H9 (cell line): ENCODE results near the gene CCS. TPM values are rescaled to one million over a fixed set of nuclear protein-coding genes. Genes with fewer than 3 reads are reported as not detected.

Source experiments
- DNase-seq: peaks from one replicate; pipeline ENCODE4 v3.0.0-alpha.2; 2017
- H2AFZ ChIP-seq: one replicate; pipeline ENCODE4 v1.6.1; 2013; ENCODE audit warnings: mild to moderate bottlenecking, low read length, control low read depth, moderate library complexity
- H2AK5ac ChIP-seq: 2 replicates; pipeline ENCODE4 v1.6.1; 2013; ENCODE audit warnings: low read length, control low read depth, mixed read lengths; ENCODE audit not compliant: insufficient read length
- H2BK120ac ChIP-seq: one replicate; pipeline ENCODE4 v1.6.1; 2013; ENCODE audit warnings: low read depth, mild to moderate bottlenecking, low read length, control low read depth, inconsistent platforms; ENCODE audit not compliant: poor library complexity, severe bottlenecking
- H2BK12ac ChIP-seq: 2 replicates; pipeline ENCODE4 v1.6.1; 2013; ENCODE audit warnings: low read length, control low read depth, mixed read lengths, low read depth; ENCODE audit not compliant: insufficient read length
- H2BK15ac ChIP-seq: 2 replicates; pipeline ENCODE4 v1.6.1; 2013; ENCODE audit warnings: low read depth, low read length, control low read depth
- H2BK20ac ChIP-seq: one replicate; pipeline ENCODE4 v1.6.1; 2013; ENCODE audit warnings: low read depth, mild to moderate bottlenecking, low read length, control low read depth, inconsistent platforms; ENCODE audit not compliant: poor library complexity, severe bottlenecking
- H2BK5ac ChIP-seq: 2 replicates; pipeline ENCODE4 v1.6.1; 2013; ENCODE audit warnings: low read length, control low read depth, mixed read lengths; ENCODE audit not compliant: insufficient read length
- H3K14ac ChIP-seq: 2 replicates; pipeline ENCODE4 v1.6.1; 2013; ENCODE audit warnings: low read length, control low read depth; ENCODE audit not compliant: insufficient read depth
- H3K18ac ChIP-seq: 2 replicates; pipeline ENCODE4 v1.6.1; 2013; ENCODE audit warnings: low read depth, mild to moderate bottlenecking, mixed read lengths, low read length, control low read depth; ENCODE audit not compliant: insufficient read length
- H3K23ac ChIP-seq: 2 replicates; pipeline ENCODE4 v1.6.1; 2013; ENCODE audit warnings: low read length, control low read depth, mixed read lengths, low read depth; ENCODE audit not compliant: insufficient read length
- H3K23me2 ChIP-seq: 2 replicates; pipeline ENCODE4 v1.6.1; 2013; ENCODE audit warnings: low read depth, mild to moderate bottlenecking, mixed read lengths, low read length, control low read depth; ENCODE audit not compliant: insufficient read length, poor library complexity, severe bottlenecking
- H3K27ac ChIP-seq: 2 replicates; pipeline ENCODE4 v1.5.1; 2013; ENCODE audit warnings: low read length, control low read depth, mixed read lengths, low read depth; ENCODE audit not compliant: insufficient read length
- H3K27me3 ChIP-seq: 2 replicates; pipeline ENCODE4 v1.6.1; 2013; ENCODE audit warnings: low read length, control low read depth, inconsistent platforms; ENCODE audit not compliant: insufficient read depth
- H3K4ac ChIP-seq: 2 replicates; pipeline ENCODE4 v1.6.1; 2013; ENCODE audit warnings: low read depth, mild to moderate bottlenecking, control low read depth, inconsistent platforms, low read length, moderate library complexity
- H3K4me1 ChIP-seq: 2 replicates; pipeline ENCODE4 v1.6.1; 2013; ENCODE audit warnings: low read length, control low read depth, inconsistent platforms; ENCODE audit not compliant: insufficient read depth
- H3K4me2 ChIP-seq: 2 replicates; pipeline ENCODE4 v1.6.1; 2013; ENCODE audit warnings: low read length, control low read depth, mixed read lengths; ENCODE audit not compliant: insufficient read length, insufficient read depth
- H3K56ac ChIP-seq: 2 replicates; pipeline ENCODE4 v1.6.1; 2013; ENCODE audit warnings: low read depth, mild to moderate bottlenecking, mixed read lengths, low read length, control low read depth; ENCODE audit not compliant: insufficient read length
- H3K79me1 ChIP-seq: 2 replicates; pipeline ENCODE4 v1.6.1; 2013; ENCODE audit warnings: low read depth, mild to moderate bottlenecking, moderate library complexity, low read length, control low read depth, inconsistent platforms; ENCODE audit not compliant: insufficient read depth, poor library complexity, severe bottlenecking
- H3K79me2 ChIP-seq: 2 replicates; pipeline ENCODE4 v1.6.1; 2013; ENCODE audit warnings: low read length, control low read depth, inconsistent platforms; ENCODE audit not compliant: insufficient read depth
- H3K9ac ChIP-seq: 2 replicates; pipeline ENCODE4 v1.6.1; 2013; ENCODE audit warnings: low read length, control low read depth, mixed read lengths; ENCODE audit not compliant: insufficient read length; ENCODE audit errors: extremely low read depth
- H3K9me3 ChIP-seq: one replicate; pipeline ENCODE4 v1.6.1; 2013; ENCODE audit warnings: low read depth, low read length, inconsistent platforms; ENCODE audit not compliant: control insufficient read depth
- H3T11ph ChIP-seq: one replicate; pipeline ENCODE4 v1.6.1; 2013; ENCODE audit warnings: mild to moderate bottlenecking, low read length, control low read depth, inconsistent platforms
- H4K20me1 ChIP-seq: one replicate; pipeline ENCODE4 v1.6.1; 2013; ENCODE audit not compliant: control insufficient read depth, insufficient read length, insufficient read depth
- H4K5ac ChIP-seq: 2 replicates; pipeline ENCODE4 v1.6.1; 2013; ENCODE audit warnings: low read depth, mild to moderate bottlenecking, mixed read lengths, low read length, control low read depth; ENCODE audit not compliant: insufficient read length
- H4K8ac ChIP-seq: replicated peaks from 2 replicates; pipeline ENCODE4 v1.6.1; 2013; ENCODE audit warnings: low read length, control low read depth, mixed read lengths, low read depth; ENCODE audit not compliant: insufficient read length
- H4K91ac ChIP-seq: 2 replicates; pipeline ENCODE4 v1.6.1; 2013; ENCODE audit warnings: low read depth, mild to moderate bottlenecking, moderate library complexity, mixed read lengths, low read length, control low read depth; ENCODE audit not compliant: insufficient read length
- H3K27ac Mint-ChIP-seq, 3 experiments: 2 replicates in 2 of 3; 3 replicates in 1 of 3; pipeline ENCODE4 v1.8.0; 2020 to 2021; ENCODE audit warnings: mixed read lengths in 3 of 3, mild to moderate bottlenecking in 1 of 3, moderate library complexity in 1 of 3
- H3K27me3 Mint-ChIP-seq: 2 replicates; pipeline ENCODE4 v1.8.0; 2021; ENCODE audit warnings: low read depth, mild to moderate bottlenecking, moderate library complexity, mixed read lengths
- H3K36me3 Mint-ChIP-seq, 3 experiments: 2 replicates in 2 of 3; 3 replicates in 1 of 3; pipeline ENCODE4 v1.8.0; 2020 to 2021; ENCODE audit warnings: low read depth in 3 of 3, mixed read lengths in 3 of 3; ENCODE audit not compliant: insufficient read depth in 1 of 3
- H3K4me1 Mint-ChIP-seq, 2 experiments: 2 replicates each; pipeline ENCODE4 v1.8.0; 2020; ENCODE audit warnings: mixed read lengths in 2 of 2
- H3K4me3 Mint-ChIP-seq, 2 experiments: 2 replicates in 1 of 2; 3 replicates in 1 of 2; pipeline ENCODE4 v1.8.0; 2020 to 2021; ENCODE audit warnings: mild to moderate bottlenecking in 2 of 2, mixed read lengths in 2 of 2, moderate library complexity in 1 of 2
- H3K9me3 Mint-ChIP-seq, 2 experiments: 2 replicates in 1 of 2; 3 replicates in 1 of 2; pipeline ENCODE4 v1.8.0; 2020; ENCODE audit warnings: mild to moderate bottlenecking in 2 of 2, mixed read lengths in 2 of 2, moderate library complexity in 1 of 2
- WGBS: extraction: QIAGEN DNeasy Blood & Tissue Kit; methylation state at CpG from one replicate; pipeline ENCODE4 v1.1.7; 2013; ENCODE audit warnings: missing lambda C conversion rate, low lambda C conversion rate, mixed read lengths; ENCODE audit not compliant: insufficient read length; ENCODE audit errors: extremely low coverage; 5-methylcytosine and 5-hydroxymethylcytosine counted together
- total RNA-seq: library from RNA; stranded (reverse); gene quantifications from 2 replicates; pipeline ENCODE4 v1.2.1, GENCODE V29; 2021
- TF ChIP-seq, protein P1 (sequence below): fragments of 200-600 bp; sonication (generic); conservative IDR thresholded peaks from 3 replicates; pipeline ENCODE4 v1.8.0; 2021; ENCODE audit warnings: antibody characterized with exemption, mild to moderate bottlenecking

Gene CCS
- total RNA-seq, 1 experiment from 2014 or later: 61.1 TPM

DNA sequence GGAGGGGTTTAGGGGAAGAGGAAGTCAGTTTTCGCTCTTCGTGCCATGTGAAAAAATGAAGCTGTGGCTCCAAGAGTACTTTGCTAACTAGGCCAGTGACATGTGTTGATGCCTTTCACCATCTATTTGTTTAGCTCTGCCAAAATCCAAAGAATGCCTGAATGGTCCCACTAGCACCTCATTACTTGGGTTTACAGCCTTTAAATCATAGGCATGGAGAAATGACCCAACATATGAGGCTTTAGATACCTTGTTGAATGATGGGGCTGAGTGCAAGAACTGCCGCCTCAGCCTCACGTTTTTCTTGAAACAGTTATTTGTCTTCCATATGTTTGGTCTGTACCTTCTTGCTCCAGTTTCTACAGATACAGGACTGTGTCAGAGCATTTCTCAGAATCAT is 53.8 kb downstream of the CCS start:
- Histone ChIP-seq H3K79me2 (peaks cover 44% of the 10 kb centered on the region), H2BK15ac (no peak overlapping the region), H3K23me2 (no peaks in the 10 kb centered on the region), H3T11ph (no peak overlapping the region), H3K4ac (no peak overlapping the region), H3K56ac (no peak overlapping the region), H4K5ac (no peak overlapping the region), H3K79me1 (peaks cover 2% of the 10 kb centered on the region), H3K9ac (no peak overlapping the region), H2AFZ (no peak overlapping the region), H4K8ac (no peak overlapping the region), H3K18ac (no peak overlapping the region), H2AK5ac (no peak overlapping the region), H2BK120ac (no peak overlapping the region), H3K9me3 (no peaks in the 10 kb centered on the region), H3K27ac (no peak overlapping the region), H3K23ac (no peak overlapping the region), H2BK5ac (no peak overlapping the region), H4K20me1 (no peaks in the 10 kb centered on the region), H2BK12ac (no peak overlapping the region), H3K14ac (no peak overlapping the region), H3K27me3 (no peaks in the 10 kb centered on the region), H4K91ac (no peak overlapping the region), H3K4me2 (no peak overlapping the region), H2BK20ac (no peak overlapping the region), H3K4me1 (no peaks in the 10 kb centered on the region)
- Mint-ChIP-seq H3K9me3 (no peaks in the 10 kb centered on the region), H3K4me3 (no peak overlapping the region), H3K27me3 (no peaks in the 10 kb centered on the region), H3K36me3 (peaks cover 75 to 95% (median 93%) of the 10 kb centered on the region in 3 experiments), H3K4me1 (peaks cover 40 to 44% of the 10 kb centered on the region in 2 experiments), H3K27ac (peak overlapping the region in 1 of 3 experiments; percentile 71; a peak in 2 of 7 replicates)
- DNase-seq: no peak
- WGBS: no CpG with 5 or more reads among the region's 4 CpGs
- TF ChIP-seq, protein P1, sequence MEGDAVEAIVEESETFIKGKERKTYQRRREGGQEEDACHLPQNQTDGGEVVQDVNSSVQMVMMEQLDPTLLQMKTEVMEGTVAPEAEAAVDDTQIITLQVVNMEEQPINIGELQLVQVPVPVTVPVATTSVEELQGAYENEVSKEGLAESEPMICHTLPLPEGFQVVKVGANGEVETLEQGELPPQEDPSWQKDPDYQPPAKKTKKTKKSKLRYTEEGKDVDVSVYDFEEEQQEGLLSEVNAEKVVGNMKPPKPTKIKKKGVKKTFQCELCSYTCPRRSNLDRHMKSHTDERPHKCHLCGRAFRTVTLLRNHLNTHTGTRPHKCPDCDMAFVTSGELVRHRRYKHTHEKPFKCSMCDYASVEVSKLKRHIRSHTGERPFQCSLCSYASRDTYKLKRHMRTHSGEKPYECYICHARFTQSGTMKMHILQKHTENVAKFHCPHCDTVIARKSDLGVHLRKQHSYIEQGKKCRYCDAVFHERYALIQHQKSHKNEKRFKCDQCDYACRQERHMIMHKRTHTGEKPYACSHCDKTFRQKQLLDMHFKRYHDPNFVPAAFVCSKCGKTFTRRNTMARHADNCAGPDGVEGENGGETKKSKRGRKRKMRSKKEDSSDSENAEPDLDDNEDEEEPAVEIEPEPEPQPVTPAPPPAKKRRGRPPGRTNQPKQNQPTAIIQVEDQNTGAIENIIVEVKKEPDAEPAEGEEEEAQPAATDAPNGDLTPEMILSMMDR: no peak
